Activated CD4-positive, alpha-beta T cell treated with anti-CD3 and anti-CD28 coated beads, Interleukin-2, amount 50 U/mL, for 4 hours (primary cell): Measurements from ENCODE around the gene TIGD3.
"Not testable (repeated sequence)": the region's sequence is repeated elsewhere in the genome, so short reads cannot be mapped to it uniquely, and the experiment has no call there.

Experiments
- DNase-seq, 2 experiments: peaks; one replicate each; pipeline ENCODE4 v3.0.0-alpha.2; 2020

Gene TIGD3

DNA sequence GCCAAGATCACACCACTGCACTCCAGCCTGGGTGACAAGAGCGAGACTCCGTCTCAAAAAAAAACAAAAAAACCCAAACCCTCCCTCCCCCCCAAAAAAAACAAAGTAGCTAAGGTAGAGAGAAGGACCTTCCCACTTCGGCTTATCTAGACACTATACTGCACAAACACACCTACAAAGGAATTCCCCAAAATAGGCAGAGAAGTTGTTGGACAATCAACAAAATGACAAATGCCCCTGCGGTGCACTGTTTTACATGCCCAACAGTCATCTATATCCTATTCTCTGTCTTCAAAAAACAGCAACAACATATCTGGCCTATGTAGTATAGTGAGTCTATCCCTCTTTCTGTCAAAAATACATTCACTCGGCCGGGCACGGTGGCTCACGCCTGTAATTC, 27.5 kb upstream of the TIGD3 start:
- DNase-seq = no peak

DNA sequence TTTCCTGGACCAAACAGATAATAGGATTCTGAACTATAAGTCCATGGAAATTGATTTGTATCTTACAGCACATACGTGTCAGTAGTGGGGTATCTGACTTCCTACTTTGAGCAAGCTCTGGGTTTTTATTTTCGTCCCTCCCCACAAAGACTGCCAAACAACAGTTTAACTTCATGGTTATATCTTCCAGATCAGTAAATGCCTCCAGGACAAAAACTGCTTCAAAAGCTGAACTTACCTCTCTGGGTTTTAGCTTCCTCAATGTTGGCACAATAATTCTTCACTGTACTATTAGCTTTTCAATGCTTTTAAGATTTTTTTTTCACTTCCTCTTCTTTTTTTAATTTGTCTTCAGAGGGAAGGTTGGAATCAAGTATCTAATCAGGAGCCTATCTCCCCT, 25.1 kb upstream of the TIGD3 start:
- DNase-seq = no peak

DNA sequence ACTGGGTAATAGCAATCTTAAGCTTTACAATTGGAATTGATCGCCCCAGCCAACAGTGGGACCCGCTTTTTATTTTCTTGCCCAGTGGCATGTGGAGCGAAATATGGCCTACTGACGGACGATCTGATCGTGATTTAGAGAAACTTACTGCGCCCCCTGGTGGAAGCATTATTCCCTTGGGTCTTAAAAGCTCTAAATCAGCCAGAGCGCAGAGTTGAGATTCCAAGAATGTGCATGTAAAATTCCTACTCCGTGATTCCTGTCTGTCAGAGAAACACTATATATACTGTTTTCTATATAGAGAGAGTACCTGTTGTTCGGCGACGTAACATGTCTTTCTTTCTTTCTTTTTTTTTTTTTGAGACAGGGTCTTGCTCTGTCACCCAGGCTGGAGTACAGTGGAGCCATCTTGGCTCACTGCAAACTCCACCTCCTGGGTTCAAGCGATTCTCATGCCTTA, 24.6 kb upstream of the TIGD3 start:
- DNase-seq = peak; percentile 78 to 80

DNA sequence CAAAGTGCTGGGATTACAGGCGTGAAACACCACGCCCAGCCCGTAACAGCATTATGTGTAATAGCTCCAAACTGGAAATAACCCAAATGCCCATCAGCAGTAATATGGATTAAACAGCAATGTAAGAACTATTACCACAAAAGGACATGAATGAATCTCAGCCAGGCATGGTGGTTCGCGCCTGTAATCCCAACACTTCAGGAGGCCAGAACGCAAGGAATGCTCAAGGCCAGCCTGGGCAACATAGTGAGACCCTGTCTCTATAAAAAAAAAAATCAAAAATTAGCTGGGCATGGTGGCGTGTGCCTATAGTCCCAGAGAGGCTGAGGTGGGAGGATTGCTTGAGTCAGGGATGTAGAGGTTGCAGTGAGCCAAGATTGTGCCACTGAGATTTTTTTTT, 24.0 kb upstream of the TIGD3 start:
- no peak for DNase-seq

DNA sequence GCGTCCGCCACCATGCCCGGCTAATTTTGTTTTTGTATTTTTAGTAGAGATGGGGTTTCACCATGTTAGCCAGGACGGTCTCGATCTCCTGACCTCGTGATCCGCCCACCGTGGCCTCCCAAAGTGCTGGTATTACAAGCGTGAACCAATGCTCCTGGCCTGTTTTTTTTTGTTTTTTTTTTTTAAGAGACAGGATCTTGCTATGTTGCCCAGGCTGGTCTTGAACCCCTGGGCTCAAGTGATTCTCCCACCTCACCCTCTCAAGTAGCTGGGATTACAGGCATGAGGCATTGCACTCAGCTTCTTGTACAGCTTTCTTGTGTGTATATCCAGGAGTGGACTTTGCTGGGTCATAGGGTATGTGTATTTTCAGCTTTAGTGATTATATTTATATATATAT, 22.0 kb upstream of the TIGD3 start:
- not testable (repeated sequence) for DNase-seq

DNA sequence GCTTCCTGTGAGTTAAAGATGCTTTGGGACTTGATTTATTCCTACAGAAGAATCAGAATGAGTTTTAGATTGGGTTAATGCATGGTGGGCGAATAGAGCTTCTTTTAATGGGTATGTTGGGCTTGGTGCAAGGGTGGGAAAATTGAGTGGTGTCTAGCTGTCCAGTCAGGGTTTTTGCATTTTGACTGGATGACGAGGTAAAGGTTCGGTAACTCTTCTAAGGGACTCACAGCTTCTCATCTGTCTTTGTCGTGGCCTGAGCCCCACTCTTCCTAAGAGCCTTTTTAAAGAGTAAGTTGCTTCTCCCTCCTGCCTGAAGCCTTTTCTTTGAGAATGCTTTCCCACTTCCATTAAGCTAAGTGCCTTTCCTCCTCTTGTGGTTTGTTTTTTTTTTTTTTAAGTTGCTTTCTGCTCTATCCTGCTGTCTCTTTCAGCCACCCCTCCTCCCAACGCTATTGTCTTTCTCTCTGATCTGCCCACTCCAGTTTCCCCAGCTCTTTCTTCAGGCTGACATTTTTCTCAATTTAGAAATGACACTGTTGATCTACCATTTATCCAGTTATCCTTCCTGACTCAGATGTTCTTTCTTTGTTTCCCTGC, 19.8 kb upstream of the TIGD3 start:
- no peak for DNase-seq

DNA sequence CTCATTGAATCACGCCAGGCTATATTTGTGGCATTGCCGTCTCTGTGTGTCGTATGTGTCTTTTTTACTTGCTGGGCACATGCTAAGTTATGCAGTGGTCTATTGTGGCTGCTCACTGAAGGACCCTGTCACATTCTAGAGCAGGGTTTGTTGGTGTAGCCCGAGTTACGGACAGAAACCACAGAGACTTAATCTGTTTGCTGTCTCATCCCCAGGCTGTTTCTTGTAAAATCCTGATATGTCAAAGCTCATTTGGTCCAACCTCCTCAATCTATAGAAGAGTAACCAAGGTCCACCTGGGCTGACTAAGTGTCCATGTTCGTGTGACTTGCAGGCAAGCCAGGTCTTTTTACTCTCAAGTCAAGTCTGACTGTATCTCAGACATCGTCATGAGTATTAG, 15.9 kb upstream of the TIGD3 start:
- no peak for DNase-seq

DNA sequence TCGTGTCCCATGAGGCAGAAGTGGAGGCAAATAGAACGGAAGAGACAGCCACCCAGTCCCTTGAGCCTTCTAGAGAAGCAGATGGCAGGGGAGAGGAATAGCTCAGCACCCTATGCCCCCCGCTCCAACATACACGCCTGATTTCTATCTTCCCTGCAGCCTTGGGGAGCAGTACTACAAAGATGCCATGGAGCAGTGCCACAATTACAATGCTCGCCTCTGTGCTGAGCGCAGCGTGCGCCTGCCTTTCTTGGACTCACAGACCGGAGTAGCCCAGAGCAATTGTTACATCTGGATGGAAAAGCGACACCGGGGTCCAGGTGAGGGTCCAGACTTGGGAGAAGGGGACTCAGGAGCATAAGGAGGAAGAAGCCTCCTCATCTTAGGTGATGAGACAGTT, 14.3 kb upstream of the TIGD3 start:
- DNase-seq = no peak

DNA sequence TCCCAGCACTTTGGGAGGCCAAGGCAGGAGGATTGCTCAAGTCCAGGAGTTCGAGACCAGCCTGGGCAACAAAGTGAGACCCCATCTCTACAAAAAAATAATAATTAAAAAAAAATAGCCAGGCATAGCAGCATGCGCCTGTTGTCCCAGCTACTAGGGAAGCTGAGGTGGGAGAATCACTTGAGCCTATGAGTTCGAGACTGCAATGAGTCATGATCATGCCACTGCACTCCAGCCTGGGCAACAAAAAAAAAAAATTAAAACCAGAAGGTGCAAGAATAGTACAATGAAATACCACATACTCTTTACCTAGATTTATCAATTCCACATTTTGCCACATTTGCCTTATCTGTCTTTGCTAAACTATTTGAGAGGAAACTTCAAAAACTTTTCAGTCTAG, 12.7 kb upstream of the TIGD3 start:
- no peak for DNase-seq

DNA sequence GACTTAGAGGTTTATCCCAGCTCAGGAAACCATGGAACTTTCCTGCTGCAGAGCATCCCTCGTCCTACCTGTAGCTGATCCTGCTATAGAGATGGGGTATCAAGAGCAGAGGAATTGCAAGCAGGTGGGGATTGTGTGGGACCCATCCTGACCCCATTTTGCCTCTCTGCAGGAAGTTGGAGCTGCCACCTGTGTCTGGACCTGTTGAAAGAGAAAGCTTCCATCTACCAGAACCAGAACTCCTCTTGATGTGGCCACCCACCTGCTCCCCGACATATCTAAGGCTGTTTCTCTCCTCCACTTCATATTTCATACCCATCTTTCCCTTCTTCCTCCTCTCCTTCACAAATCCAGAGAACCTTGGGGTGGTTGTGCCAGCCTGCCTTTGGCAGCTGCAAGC, 3.0 kb upstream of the TIGD3 start:
- DNase-seq = no peak

DNA sequence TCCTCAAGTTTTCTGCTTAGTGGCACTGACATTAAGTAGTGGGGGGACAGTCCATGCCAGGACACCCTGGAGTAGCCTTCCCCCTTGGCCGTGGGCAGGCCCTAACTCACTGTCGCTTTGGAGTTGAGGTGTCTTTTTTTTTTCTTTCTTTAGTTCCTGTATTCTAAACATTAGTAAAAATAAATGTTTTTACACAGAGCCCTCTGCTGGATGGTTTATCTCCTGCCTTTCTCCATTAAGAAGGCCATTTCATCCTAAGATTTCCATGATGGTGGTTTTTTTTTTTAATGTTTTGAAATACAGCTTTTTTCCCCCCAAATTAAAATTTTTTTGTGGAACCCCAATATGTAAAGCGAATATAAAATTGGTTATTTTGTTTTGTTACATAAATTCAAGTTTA, 1.8 kb upstream of the TIGD3 start:
- DNase-seq = no peak

DNA sequence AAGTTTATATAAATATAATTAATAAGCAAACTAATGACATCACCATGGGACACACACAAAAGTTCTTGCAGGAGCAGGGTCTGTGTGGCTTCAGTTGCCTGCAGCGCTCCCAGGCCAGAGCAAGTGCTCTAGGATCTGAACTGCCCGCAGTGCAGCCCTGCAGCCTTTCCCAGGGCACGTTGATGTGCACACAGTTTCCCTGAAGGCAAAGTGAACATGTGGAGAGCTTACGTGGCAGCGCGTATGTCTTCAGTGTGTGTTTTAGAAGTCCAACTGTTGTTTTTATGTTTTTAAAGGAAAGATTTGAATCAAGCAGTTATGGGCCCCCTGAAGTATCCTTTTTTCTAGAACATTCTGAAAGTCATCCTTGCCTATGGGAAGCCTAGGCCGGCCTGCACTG, 1.2 kb upstream of the TIGD3 start:
- no peak for DNase-seq

DNA sequence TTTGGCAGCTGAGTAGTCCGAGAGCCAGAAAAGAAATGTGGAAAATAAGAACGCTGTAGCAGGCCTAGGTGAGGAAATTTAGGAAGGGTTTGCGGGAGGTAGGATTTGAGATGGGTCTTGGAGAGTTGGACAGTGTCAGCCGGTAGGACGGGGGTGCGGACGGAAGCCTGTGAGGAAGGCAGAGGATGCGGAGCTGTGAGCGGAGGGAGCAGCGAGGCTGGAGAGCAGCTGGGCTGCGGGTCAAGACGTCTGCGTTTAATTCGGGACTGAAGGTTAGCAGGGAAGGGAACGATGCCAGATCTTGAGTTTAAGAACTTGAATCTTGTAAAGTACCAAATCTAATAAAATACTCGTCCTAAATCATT, 669 bp upstream of the TIGD3 start:
- no peak for DNase-seq

DNA sequence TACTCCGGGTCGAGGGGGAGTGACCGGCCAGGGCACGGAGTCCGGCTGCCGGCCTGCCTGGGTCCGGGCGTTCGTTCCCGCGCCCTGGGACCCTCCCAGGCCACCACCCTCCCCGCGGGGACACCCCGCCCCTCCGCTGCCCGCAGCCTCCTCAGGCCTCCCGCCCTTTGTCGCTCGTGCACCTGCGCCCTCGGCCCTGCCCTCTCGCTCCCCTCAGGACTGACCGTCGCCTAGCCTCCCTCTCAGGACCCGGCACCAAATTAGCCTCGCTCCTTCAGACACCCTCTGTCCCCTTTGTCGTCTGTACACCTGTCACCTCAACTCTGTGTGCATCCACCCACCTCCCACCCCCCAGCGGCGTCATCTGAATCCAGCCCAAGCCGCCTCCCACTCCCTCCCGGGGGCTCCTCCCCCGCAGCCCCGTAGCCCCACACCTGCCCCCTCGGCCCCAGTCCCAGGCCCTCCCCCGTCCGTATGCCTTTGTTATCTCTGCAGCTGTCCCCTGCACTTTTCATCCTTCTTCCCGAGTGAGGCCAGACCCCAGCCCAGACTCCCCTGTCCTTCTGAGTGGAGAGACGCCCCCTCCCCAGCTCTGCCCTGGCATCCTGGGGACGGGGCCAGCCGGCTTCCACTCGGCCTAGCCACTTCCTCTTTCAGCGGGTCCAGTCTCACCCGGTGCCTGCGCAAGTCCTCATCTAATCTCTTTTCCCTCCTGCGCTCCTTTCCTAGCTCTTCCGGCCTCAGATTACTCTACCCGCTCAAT, 643 bp downstream of the TIGD3 start:
- peak; percentile 70 for DNase-seq

DNA sequence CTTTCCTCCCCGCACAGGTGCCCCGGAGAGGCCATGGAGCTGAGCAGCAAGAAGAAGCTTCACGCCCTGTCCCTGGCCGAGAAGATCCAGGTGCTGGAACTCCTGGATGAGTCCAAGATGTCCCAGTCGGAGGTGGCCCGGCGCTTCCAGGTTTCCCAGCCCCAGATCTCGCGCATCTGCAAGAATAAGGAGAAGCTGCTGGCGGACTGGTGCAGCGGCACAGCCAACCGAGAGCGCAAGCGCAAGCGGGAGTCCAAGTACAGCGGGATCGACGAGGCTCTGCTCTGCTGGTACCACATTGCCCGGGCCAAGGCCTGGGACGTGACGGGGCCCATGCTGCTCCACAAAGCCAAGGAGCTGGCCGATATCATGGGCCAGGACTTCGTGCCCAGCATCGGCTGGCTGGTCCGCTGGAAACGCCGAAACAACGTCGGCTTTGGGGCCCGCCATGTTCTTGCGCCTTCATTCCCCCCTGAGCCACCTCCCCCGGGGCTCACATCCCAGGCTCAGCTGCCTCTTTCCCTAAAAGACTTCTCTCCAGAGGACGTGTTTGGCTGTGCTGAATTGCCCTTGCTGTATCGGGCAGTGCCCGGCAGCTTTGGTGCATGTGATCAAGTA, 1.3 kb downstream of the TIGD3 start:
- no peak for DNase-seq

DNA sequence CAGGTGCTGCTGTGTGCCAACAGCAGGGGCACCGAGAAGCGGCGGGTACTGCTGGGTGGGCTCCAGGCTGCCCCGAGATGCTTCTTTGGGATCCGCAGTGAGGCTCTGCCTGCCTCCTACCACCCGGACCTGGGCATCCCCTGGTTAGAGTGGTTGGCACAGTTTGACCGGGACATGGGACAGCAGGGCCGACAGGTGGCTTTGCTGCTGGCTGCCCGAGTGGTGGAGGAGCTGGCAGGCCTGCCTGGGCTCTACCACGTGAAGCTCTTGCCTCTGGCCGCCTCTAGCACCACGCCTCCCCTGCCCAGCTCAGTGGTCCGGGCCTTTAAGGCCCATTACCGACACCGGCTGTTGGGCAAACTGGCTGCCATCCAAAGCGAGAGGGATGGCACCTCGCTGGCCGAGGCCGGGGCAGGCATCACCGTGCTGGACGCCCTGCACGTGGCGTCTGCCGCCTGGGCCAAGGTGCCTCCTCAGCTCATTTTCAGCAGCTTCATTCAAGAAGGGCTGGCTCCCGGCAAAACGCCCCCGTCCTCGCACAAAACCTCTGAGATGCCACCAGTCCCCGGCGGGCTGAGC, 1.9 kb downstream of the TIGD3 start:
- DNase-seq = no peak

DNA sequence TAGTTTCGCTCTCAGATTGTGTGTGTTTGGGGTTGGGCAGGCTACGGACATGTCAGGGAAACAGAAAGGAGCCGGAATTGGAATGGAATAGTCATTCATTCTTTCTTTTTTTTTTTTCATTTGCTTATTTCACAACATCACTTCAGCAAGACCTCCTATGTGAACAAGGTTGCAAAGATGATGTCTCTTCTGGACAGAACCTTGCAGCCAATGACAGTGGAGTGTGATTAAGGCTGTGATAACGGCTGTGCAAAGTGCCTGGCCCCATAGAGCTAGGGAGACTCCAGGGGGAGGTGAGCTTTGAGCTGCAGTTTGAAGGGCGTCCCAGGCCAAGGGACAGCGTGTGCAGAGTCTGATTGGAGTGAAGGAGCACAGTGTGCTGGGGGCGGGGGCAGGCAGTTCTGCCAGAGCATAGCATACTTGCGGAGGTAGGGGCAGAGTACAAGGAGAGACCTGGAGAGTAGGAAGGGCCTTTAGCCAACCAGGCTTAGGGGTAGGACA, 3.4 kb downstream of the TIGD3 start:
- DNase-seq = no peak

DNA sequence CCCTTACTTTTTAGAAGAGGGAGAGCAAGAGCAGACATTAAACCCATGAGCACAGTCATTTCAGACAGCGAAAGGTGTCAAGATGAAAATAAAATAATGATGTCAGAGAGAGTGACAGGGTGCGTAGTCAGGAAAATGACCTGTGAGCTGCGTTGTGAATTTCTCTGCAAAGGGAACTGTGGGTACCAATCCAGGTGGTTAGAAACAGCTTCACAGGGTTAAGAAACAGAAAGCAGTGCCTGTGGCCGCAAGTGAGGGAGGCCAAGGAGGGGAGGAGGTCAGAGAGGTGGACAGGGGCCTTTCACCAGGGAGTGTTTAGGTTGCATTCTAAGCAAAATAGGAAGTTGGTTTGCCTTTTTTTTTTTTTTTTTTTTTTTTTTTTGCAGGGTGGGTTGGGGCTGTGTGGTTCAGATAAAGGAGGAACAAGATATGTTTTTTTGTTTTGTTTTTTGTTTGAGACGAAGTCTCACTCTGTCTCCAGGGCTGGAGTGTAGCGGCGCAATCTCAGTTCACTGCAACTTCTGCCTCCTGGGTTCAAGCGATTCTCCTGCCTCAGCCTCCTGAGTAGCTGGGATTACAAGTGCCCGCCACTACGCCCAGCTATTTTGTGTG, 7.9 kb downstream of the TIGD3 start:
- no peak for DNase-seq

DNA sequence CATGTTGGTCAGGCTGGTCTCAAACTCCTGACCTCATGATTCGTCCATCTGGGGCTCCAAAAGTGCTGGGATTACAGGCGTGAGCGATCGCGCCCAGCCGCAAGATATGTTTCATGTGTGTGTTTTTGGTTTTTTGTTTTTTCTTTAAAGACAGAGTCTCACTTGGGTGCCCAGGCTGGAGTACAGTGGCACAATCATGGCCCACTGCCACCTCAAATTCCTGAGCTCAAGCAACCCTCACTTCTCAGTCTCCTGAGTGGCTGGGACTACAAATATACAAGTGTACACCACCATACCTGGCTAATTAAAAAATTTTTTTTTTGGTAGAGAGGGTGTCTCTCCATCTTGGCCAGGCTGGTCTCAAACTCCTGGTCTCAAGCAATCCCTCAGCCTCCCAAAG, 8.4 kb downstream of the TIGD3 start:
- DNase-seq = no peak

DNA sequence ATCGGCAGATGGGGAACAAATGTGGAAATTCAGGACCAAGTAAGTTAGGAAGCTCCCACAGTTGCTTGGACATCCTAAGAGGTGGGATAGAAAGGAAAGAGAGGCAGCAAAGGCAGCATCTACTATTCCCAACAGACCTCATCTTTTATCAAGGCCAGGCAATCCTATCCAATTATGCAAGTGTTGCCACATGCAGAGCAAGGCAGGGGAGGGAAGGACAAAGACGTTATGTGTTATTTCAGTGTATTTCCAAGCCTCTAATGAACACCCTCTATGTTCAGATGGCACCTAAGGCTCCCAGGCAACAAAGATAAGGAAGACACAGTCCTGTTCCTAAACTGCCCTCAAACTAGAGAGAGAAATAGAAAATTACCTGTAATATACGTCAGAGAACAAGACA, 9.2 kb downstream of the TIGD3 start:
- no peak for DNase-seq

DNA sequence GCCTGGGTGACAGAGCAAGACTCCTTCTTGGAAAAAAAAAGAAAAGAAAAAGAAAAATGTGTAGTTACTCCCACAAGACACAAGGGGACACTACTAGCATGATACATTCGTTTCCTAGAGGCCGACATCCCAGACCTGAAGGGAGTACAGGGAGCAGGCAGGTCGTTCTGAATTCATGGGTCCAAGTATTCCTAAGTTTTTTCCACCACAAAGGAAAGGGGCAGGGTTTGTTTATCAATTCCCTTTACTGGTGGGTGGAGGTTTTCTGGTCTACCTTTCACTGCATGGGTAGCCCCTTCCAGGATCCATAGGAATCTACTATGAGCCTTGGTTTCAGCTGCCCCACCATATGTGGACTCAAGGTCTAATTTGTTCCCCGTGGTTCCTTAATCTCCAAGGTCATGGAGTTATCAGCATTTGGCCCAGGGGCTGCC, 11.8 kb downstream of the TIGD3 start:
- no peak for DNase-seq

DNA sequence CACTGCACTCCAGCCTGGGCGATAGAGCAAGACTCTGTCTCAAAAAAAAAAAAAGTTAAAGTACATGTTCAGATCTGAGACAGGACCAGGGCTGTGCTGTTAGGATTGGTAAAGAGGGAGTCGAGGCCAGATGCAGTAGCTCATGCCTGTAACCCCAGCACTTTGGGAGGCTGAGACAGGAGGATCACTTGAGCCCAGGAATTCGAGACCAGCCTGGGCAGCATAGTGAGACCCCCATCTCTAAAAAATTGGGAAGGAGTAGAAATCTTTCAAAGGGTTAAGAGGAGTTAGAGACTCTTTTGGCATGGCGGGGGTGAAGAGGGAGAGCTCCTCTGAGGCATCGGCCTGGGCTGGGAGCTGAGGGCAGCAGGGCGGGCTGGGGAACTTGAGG, 16.1 kb downstream of the TIGD3 start:
- DNase-seq = no peak

DNA sequence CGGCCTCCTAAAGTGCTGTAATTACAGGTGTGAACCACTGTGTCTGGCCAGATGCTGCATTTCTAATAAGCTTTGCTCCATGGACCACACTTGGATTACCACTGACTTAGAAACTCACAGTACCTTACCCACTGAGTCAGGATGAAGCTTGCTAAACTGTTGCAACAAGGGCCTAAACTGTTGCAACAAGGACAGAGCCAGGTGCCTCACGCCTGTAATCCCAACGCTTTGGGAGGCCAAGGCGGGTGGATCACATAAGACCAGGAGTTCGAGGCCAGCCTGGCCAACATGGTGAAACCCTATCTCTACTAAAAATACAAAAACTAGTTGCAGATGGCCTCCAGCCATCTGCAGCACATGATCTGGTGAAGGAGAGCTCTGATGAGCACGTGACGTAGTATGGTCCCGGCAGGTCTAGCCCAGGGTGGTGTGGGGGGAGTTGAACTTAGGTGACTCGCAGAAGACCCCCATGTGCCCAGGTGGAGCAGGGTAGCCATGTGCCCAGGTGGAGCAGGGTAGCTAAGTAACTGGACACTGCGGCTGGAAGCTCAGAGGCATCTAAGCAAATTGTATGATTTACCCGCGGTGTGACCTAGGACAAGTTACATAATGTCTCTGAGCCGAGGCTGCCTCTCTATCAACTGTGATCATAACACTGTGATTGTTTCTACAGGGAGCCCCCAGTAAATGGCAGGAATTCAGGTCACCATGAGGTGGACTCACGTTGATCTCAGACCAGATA, 19.5 kb downstream of the TIGD3 start:
- DNase-seq = no peak
